H7 (cell line): ENCODE measurements around the gene LCN1. TPM values are rescaled to one million over a fixed set of nuclear protein-coding genes. Genes with fewer than 3 reads are reported as not detected.

Source experiments
- DNase-seq: peaks from one replicate; pipeline ENCODE4 v3.0.0; 2012
- H3K27me3 ChIP-seq: 2 replicates; pipeline ENCODE4 v1.6.0; 2011; ENCODE audit warnings: mild to moderate bottlenecking, low read length; ENCODE audit not compliant: control insufficient read depth, insufficient read depth
- H3K36me3 ChIP-seq: replicated peaks from 2 replicates; pipeline ENCODE4 v1.5.1; 2011; ENCODE audit warnings: low read length; ENCODE audit not compliant: control insufficient read depth, insufficient read depth
- H3K4me3 ChIP-seq: 2 replicates; pipeline ENCODE4 v1.5.1; 2011; ENCODE audit warnings: low read depth, mild to moderate bottlenecking, control low read depth, low read length, moderate library complexity; ENCODE audit not compliant: insufficient read depth
- total RNA-seq: library from RNA; depleted of rRNA; stranded (reverse); fragments of >200 nt; shearing (Covaris generic); gene quantifications from 2 replicates; pipeline ENCODE4 v1.2.3, GENCODE V29; 2014; rRNA removed

The LCN1 gene
- total RNA-seq, 1 experiment from 2014 or later, result not detected

GRCh38 chr9:135567311-135567710 is 46.1 kb downstream of the LCN1 start:
- H3K36me3 ChIP-seq, result no peaks in the 10 kb centered on the region
- no peak overlapping the region for H3K4me3 ChIP-seq
- H3K27me3 ChIP-seq, result no peaks in the 10 kb centered on the region
- DNase-seq, result peak; percentile 43

DNA sequence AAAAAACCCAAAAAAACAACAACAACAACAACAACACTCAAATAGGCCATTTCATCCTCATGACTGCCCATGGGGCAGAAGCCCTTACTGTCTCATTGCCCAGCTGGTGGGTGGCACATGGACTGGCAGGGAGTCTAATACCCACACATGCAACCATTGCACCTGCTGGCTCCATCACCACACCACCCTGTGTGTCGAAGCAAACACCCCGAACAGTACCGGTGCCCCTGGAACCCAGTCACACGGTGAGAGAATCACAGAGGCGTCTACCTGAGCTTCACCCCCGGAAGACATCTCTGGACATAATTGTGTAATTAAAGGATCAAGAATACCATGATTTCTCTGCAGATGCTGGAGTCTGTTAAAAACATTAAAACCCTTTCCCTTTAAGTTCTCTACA is 46.8 kb downstream of the LCN1 start:
- H3K4me3 ChIP-seq, result no peak overlapping the region
- H3K36me3 ChIP-seq, result no peaks in the 10 kb centered on the region
- H3K27me3 ChIP-seq, result no peaks in the 10 kb centered on the region
- no peak for DNase-seq

DNA sequence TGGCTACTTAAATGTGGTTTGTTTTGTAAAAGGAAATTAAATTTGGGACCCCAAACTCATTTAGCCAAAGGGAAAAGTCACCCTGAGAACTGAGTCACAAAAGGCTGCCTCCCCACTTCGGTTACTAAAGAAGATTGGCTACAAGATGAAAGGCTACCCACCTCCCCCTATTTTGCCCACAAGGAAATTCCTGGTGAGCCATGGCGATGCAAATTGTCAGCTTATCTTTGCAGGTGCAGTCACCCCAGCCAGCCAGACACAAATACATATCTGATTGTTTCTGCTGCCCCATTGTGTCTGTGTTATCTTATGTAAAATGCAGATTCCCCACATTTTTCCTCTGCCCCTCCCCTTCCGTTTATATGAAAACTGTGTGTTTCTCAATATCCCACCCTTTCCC is 49.2 kb downstream of the LCN1 start:
- Histone ChIP-seq H3K27me3 (no peaks in the 10 kb centered on the region), H3K4me3 (no peak overlapping the region), H3K36me3 (no peaks in the 10 kb centered on the region)
- DNase-seq, result no peak

GRCh38 chr9:135572233-135572632 is 51.0 kb downstream of the LCN1 start:
- no peak for DNase-seq

GRCh38 chr9:135573124-135573523 is 51.9 kb downstream of the LCN1 start:
- DNase-seq, result no peak
- Histone ChIP-seq H3K36me3 (no peaks in the 10 kb centered on the region), H3K4me3 (no peak overlapping the region), H3K27me3 (no peaks in the 10 kb centered on the region)

More at GRCh38 chr9:135572233-135572632, 51.0 kb downstream of the LCN1 start:
- no peaks in the 10 kb centered on the region for H3K36me3 ChIP-seq
- no peak overlapping the region for H3K4me3 ChIP-seq
- no peaks in the 10 kb centered on the region for H3K27me3 ChIP-seq

DNA sequence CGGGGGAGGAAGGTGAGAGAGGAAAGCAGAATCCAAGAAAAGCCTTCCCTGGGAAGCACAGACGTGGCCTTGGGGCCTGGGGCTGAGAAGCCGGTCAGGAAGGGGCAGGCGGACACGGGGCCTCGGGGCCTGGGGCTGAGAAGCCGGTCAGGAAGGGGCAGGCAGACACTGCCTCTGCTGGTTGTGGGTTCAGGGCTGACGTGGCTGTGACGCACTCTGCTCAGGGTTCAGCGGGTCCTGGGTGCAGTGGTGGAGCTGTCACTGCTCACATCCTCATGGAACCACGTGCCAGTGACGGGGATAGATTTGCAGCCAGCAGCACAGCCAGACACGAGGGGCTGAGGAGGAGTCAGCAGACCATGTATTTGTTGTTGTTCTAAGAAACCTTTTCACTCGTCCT is 53.1 kb downstream of the LCN1 start:
- Histone ChIP-seq H3K36me3 (no peaks in the 10 kb centered on the region), H3K4me3 (no peak overlapping the region), H3K27me3 (no peaks in the 10 kb centered on the region)
- DNase-seq, result peak; percentile 40

- no peak for DNase-seq
- H3K27me3 ChIP-seq, result no peaks in the 10 kb centered on the region
- no peaks in the 10 kb centered on the region for H3K36me3 ChIP-seq
- H3K4me3 ChIP-seq, result no peak overlapping the region
Measured at GRCh38 chr9:135574943-135575342, 53.7 kb downstream of the LCN1 start.

Other genes with a start within 250 kb of the LCN1 start
- 40.8 and 58.8 TPM in 2 replicates for gene PPP1R26, start 41.7 kb upstream of the LCN1 start, total RNA-seq
- 115 and 121 TPM in 2 replicates for gene MRPS2, start 20.8 kb upstream of the LCN1 start, total RNA-seq
- gene OBP2A, start 24.7 kb downstream of the LCN1 start, total RNA-seq, result not detected in 2 replicates
- not detected in 2 replicates for gene PAEP, start 40.3 kb downstream of the LCN1 start, total RNA-seq
- not detected in 2 replicates for gene GLT6D1, start 118.1 kb downstream of the LCN1 start, total RNA-seq
- gene LCN9, start 141.9 kb downstream of the LCN1 start, total RNA-seq, result 0.44 TPM in 1 of 2 replicates, not detected in the other
- not detected in 2 replicates for gene SOHLH1, start 178.0 kb downstream of the LCN1 start, total RNA-seq
- 0.10 TPM in 1 of 2 replicates, not detected in the other for gene KCNT1, start 180.7 kb downstream of the LCN1 start, total RNA-seq